GM13977 (cell line): ENCODE measurements around the gene MROH2B.

ENCODE experiments used
- DNase-seq: peaks from one replicate; pipeline ENCODE4 v3.0.0; 2012; ENCODE audit warnings: low spot score
- in situ Hi-C: fragments of 300-500 bp; cut with MboI; formaldehyde crosslinking; loops from one replicate; pipeline ENCODE4 v1.12.0; 2022; ENCODE audit warnings: low sequenced_read_pairs, low pct_unique_long_range_greater_than_20kb, mixed read lengths, inconsistent platforms; ENCODE audit not compliant: unreplicated experiment
- TF ChIP-seq, protein P1 (sequence below): IDR thresholded peaks from 2 replicates; pipeline ENCODE4 v1.5.1; 2012; ENCODE audit warnings: mild to moderate bottlenecking, control low read depth; ENCODE audit not compliant: insufficient read depth; ENCODE audit errors: extremely low read depth, missing control alignments

The MROH2B gene

GRCh38 chr5:41083306-41083705 is 12.2 kb upstream of the MROH2B start:
- TF ChIP-seq, protein P1, sequence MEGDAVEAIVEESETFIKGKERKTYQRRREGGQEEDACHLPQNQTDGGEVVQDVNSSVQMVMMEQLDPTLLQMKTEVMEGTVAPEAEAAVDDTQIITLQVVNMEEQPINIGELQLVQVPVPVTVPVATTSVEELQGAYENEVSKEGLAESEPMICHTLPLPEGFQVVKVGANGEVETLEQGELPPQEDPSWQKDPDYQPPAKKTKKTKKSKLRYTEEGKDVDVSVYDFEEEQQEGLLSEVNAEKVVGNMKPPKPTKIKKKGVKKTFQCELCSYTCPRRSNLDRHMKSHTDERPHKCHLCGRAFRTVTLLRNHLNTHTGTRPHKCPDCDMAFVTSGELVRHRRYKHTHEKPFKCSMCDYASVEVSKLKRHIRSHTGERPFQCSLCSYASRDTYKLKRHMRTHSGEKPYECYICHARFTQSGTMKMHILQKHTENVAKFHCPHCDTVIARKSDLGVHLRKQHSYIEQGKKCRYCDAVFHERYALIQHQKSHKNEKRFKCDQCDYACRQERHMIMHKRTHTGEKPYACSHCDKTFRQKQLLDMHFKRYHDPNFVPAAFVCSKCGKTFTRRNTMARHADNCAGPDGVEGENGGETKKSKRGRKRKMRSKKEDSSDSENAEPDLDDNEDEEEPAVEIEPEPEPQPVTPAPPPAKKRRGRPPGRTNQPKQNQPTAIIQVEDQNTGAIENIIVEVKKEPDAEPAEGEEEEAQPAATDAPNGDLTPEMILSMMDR = no peak
- in situ Hi-C loops = no loop called here
- no peak for DNase-seq

GRCh38 chr5:41071975-41072374 is 833 bp upstream of the MROH2B start:
- TF ChIP-seq, protein P1 = no peak
- in situ Hi-C loops = no loop called here
- DNase-seq = no peak

- TF ChIP-seq, protein P1 = no peak
- no peak for DNase-seq
- in situ Hi-C loops = no loop called here
Observed at GRCh38 chr5:41067714-41068568, 3.2 kb downstream of the MROH2B start.

DNA sequence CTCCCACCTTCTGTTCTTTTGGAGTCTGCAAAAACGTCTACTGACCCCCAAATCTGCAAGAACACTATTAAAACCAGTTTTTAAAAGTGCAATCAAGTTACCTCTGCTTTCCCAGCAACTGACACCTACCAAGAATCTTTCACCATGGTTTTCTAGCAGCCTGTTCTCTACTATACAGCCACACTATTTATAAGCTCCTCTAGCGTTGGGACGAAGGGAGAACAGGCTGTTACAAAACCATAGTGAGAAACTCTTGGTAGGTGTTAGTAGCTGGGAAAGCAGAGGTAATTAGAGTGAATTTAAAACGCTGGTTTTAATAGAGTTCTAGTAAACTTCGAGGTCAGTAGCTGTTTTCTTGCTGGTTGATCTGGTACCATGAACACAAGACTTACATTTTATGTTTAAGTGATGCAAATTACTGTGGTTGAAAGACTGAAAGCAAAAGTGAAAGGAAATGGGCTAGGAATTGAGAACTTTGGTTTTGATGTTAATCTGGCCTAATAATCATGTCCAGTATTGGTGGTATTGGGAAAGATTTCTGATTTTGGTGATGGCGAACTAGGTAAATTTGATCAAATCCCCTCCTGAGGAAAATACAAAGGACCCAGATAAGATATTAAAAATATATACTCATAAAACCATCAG is 5.3 kb downstream of the MROH2B start:
- in situ Hi-C loops = no loop called here
- DNase-seq = no peak
- TF ChIP-seq, protein P1 = no peak

GRCh38 chr5:41057940-41058339 is 13.2 kb downstream of the MROH2B start:
- in situ Hi-C loops = no loop called here
- TF ChIP-seq, protein P1 = no peak
- DNase-seq = no peak

DNA sequence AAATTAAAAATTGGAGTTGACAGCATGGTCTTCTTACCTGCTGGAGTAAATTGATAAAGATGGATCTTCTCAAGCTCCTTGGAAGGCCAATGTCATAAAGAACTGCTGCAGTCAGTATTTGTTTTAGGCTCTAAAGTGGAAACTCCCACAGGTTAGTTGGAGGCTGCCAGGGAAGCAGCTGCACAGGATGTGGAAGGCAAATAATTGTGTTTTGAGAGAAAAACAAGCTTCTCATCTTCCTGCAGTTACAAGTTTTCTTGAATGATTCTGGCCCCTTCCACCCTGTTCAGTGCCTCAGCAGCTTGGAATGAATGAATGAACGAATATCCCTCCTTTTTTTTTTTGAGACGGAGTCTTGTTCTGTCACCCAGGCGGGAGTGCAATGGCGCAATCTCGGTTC is 13.9 kb downstream of the MROH2B start:
- in situ Hi-C loops = no loop called here
- TF ChIP-seq, protein P1 = no peak
- DNase-seq = no peak
